ENCODE measurements around the gene PTGER4. TPM values are rescaled to one million over a fixed set of nuclear protein-coding genes. Genes with fewer than 3 reads are reported as not detected.

Gene PTGER4
- total and polyA plus RNA-seq, 2 of the 8 experiments (the other 6 are each of a cell fraction or from before 2014, with no cell fraction given), result 0.76 to 1.2 TPM

- no peak overlapping the region for H3K4me3 ChIP-seq (ENCODE audit: extremely low read depth in 1 of 4, insufficient read depth in 2 of 4, low read depth in 3 of 4, low read length in 4 of 4)
- no peaks in the 10 kb centered on the region for H3K9me3 ChIP-seq (ENCODE audit: insufficient read depth in 2 of 2, low read depth in 1 of 2, low read length in 1 of 2)
- H3K14ac ChIP-seq (ENCODE audit: insufficient read length), result no peak overlapping the region
- H3K23ac ChIP-seq (ENCODE audit: insufficient read length), result no peak overlapping the region
- H3K27ac ChIP-seq (ENCODE audit: low read depth, low read length), result no peak overlapping the region
- DNase-seq (ENCODE audit: low read depth in 1 of 2, low spot score in 2 of 2) (no peak), FAIRE-seq (no peak)
- H4K8ac ChIP-seq (ENCODE audit: extremely low read depth, insufficient read depth, low read length), result no peak overlapping the region
- no peaks in the 10 kb centered on the region for H4K20me1 ChIP-seq (replicated peaks in 1 of 2; ENCODE audit: control insufficient read depth in 1 of 2, insufficient read depth in 2 of 2, low read length in 2 of 2)
- no peak overlapping the region for H4K91ac ChIP-seq (replicated peaks; ENCODE audit: insufficient read length, low read length)
- no peak overlapping the region for H2BK15ac ChIP-seq (ENCODE audit: low read length)
- no peak overlapping the region for H2BK120ac ChIP-seq (replicated peaks; ENCODE audit: low read depth, low read length)
- H3K4me1 ChIP-seq (replicated peaks in 1 of 4; ENCODE audit: control insufficient read depth in 3 of 4, insufficient read depth in 4 of 4, low read length in 3 of 4), result no peaks in the 10 kb centered on the region
- no peak overlapping the region for H3K4me2 ChIP-seq (ENCODE audit: insufficient read depth in 1 of 2, low read depth in 2 of 2, low read length in 2 of 2)
- H2BK5ac ChIP-seq (ENCODE audit: low read depth, low read length), result no peak overlapping the region
- no peak overlapping the region for H3K9ac ChIP-seq (replicated peaks in 1 of 4; ENCODE audit: extremely low read depth in 1 of 4, low read depth in 3 of 4, low read length in 3 of 4)
- H4K5ac ChIP-seq (ENCODE audit: insufficient read length, low read depth, low read length), result no peak overlapping the region
- H3K79me2 ChIP-seq (ENCODE audit: control insufficient read depth in 1 of 2, insufficient read depth in 2 of 2, low read length in 2 of 2), result no peaks in the 10 kb centered on the region
- ChIA-PET POLR2A (ENCODE audit: partially characterized antibody) (interaction anchor here (1.1 kb wide), 1 partner anchor 8 kb away, joined by 3 read pairs; no protein-coding TSS in a partner anchor), CTCF (ENCODE audit: partially characterized antibody) (no interaction called here)
- H3K36me3 ChIP-seq (ENCODE audit: control insufficient read depth in 2 of 4, insufficient read depth in 4 of 4, low read length in 3 of 4), result no peaks in the 10 kb centered on the region
- H3K27me3 ChIP-seq (replicated peaks in 1 of 4; ENCODE audit: control insufficient read depth in 3 of 4, extremely low read depth in 1 of 4, insufficient read depth in 3 of 4, low read length in 3 of 4), result no peaks in the 10 kb centered on the region
- no peak overlapping the region for H3K18ac ChIP-seq (ENCODE audit: extremely low read depth, low read length)
- no peak overlapping the region for H2AK5ac ChIP-seq (ENCODE audit: low read depth, low read length)
- H2AFZ ChIP-seq (ENCODE audit: low read length), result no peak overlapping the region
- H2BK12ac ChIP-seq (ENCODE audit: low read depth, low read length), result no peak overlapping the region
- H2BK20ac ChIP-seq (ENCODE audit: low read length), result no peak overlapping the region
- H3K23me2 ChIP-seq (ENCODE audit: low read depth, low read length), result no peaks in the 10 kb centered on the region; the same call in 1 of the 2 replicates
- no peak overlapping the region for H3K56ac ChIP-seq (replicated peaks; ENCODE audit: insufficient read length, low read depth, low read length)
- no peaks in the 10 kb centered on the region for H3K79me1 ChIP-seq (ENCODE audit: low read depth, low read length)
- WGBS, 2 experiments (ENCODE audit: extremely low coverage in 1 of 2, insufficient coverage in 1 of 2, insufficient read length in 1 of 2, insufficient replicate concordance in 2 of 2, low coverage in 1 of 2, low lambda C conversion rate in 2 of 2, missing lambda C conversion rate in 1 of 2), result 88% methylated on average over 2 of the region's 2 CpGs; no CpG with 5 or more reads in 1 of the 2 experiments
- no peak overlapping the region for H3K4ac ChIP-seq (replicated peaks; ENCODE audit: insufficient read length, low read depth, low read length)
- TF ChIP-seq TAF1 (IDR thresholded peaks at IDR 0.05; ENCODE audit: low read depth, low read length) (no peak), TBP (IDR thresholded peaks at IDR 0.05; ENCODE audit: low read depth, low read length) (no peak), KDM1A (IDR thresholded peaks at IDR 0.05; ENCODE audit: borderline replicate concordance, low read length) (no peak), POU5F1 (IDR thresholded peaks at IDR 0.05; ENCODE audit: low read depth, low read length) (no peak), ZNF274 (IDR thresholded peaks at IDR 0.05; ENCODE audit: borderline replicate concordance, extremely low read depth, low read length) (no peak), ATF3 (IDR thresholded peaks at IDR 0.05; ENCODE audit: insufficient read depth, low read depth, low read length) (no peak), SP1 (IDR thresholded peaks at IDR 0.05; ENCODE audit: low read depth, low read length) (no peak), EZH2 (IDR thresholded peaks at IDR 0.05; ENCODE audit: low read depth, low read length, severe bottlenecking) (no peak), RXRA (IDR thresholded peaks at IDR 0.05; ENCODE audit: insufficient read depth, low read depth, low read length) (no peak), SUZ12 (IDR thresholded peaks at IDR 0.05; ENCODE audit: low read length) (no peak), SIX5 (IDR thresholded peaks at IDR 0.05; ENCODE audit: low read depth, low read length) (no peak), MAFK (IDR thresholded peaks at IDR 0.05; ENCODE audit: low read depth, low read length) (no peak), MAX (IDR thresholded peaks at IDR 0.05) (no peak)
Observed at GRCh38 chr5:40660751-40661150, 19.0 kb upstream of the PTGER4 start.
